Activated T-helper 1 cell treated with anti-CD3 and anti-CD28 coated beads, Interleukin-12 subunit alpha, Interleukin-12 subunit beta, Interleukin-2, Interleukin-4 antibody, amounts not matched to agents 30 ng/mL and 10 ng/mL and 1 ng/mL, durations not matched to agents 14 hours and 24 hours and 36 hours (primary cell): ENCODE measurements around the gene MAP2K7. TPM values are rescaled to one million over a fixed set of nuclear protein-coding genes. Genes with fewer than 3 reads are reported as not detected.
"Not testable (repeated sequence)": the region's sequence is repeated elsewhere in the genome, so short reads cannot be mapped to it uniquely, and the experiment has no call there.

Experiments used
- DNase-seq: peaks from one replicate; pipeline ENCODE4 v3.0.0; 2021; ENCODE audit warnings: low spot score
- H3K27ac Mint-ChIP-seq: one replicate; pipeline ENCODE4 v1.8.0; 2021; ENCODE audit warnings: mild to moderate bottlenecking, mixed read lengths
- H3K27me3 Mint-ChIP-seq: one replicate; pipeline ENCODE4 v1.8.0; 2022; ENCODE audit warnings: mild to moderate bottlenecking, moderate library complexity, mixed read lengths; ENCODE audit not compliant: insufficient read depth
- H3K36me3 Mint-ChIP-seq: one replicate; pipeline ENCODE4 v1.8.0; 2021; ENCODE audit warnings: low read depth, mixed read lengths
- H3K4me1 Mint-ChIP-seq: one replicate; pipeline ENCODE4 v1.8.0; 2021; ENCODE audit warnings: low read depth, mixed read lengths
- H3K4me3 Mint-ChIP-seq: one replicate; pipeline ENCODE4 v1.8.0; 2021; ENCODE audit warnings: mild to moderate bottlenecking, moderate library complexity, mixed read lengths
- H3K9me3 Mint-ChIP-seq: one replicate; pipeline ENCODE4 v1.8.0; 2021; ENCODE audit warnings: mixed read lengths
- intact Hi-C: fragments of 100-400 bp; cut with micrococcal nuclease; formaldehyde crosslinking; loops from one replicate; pipeline ENCODE4 v1.15.1; 2024
- total RNA-seq: library from RNA; stranded (reverse); gene quantifications from 2 replicates; pipeline ENCODE4 v1.2.3, GENCODE V29; 2022

Gene MAP2K7
- total RNA-seq, 1 donor from 2014 or later: 47.6 TPM

DNA sequence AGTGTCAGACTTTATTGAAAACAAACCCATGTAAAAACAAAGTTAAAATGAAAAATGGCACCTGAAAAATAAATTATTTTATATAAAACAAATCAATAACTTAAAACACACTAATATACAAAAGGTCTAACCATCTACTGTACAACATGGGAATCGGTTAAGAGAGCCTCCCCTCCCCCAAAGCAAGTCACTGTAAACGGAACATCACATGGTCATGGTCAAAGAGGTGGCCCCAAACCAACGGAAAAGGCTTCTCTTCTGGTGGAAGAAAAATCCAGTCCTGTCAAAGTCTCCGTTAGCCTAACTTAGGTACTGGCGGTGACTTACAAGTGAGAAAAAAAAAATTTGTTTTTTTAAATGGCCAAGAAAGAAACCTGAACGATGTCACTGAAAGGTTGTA, 55.5 kb downstream of the MAP2K7 start:
- Mint-ChIP-seq H3K27me3 (no peaks in the 10 kb centered on the region), H3K9me3 (no peaks in the 10 kb centered on the region), H3K27ac (no peak overlapping the region), H3K36me3 (peaks cover 10% of the 10 kb centered on the region), H3K4me3 (no peak overlapping the region), H3K4me1 (no peaks in the 10 kb centered on the region)
- intact Hi-C loops: no loop called here
- no peak for DNase-seq

DNA sequence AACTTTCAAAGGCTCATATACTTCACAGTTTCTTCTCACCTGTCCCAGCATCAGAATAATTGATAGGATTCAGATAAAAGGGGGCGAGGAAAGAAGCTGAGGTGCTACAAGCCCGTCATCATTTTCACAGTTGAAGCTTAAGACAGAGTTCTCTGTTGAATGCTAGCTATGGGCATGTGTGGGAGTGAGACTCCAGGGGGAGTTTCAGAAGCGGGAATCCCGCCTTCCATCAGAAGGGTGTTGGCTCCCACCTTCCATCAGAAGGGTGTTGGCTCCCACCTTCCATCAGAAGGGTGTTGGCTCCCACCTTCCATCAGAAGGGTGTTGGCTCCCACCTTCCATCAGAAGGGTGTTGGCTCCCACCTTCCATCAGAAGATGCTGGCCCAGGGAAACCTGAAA, 57.4 kb downstream of the MAP2K7 start:
- intact Hi-C loops: not testable (repeated sequence)

DNA sequence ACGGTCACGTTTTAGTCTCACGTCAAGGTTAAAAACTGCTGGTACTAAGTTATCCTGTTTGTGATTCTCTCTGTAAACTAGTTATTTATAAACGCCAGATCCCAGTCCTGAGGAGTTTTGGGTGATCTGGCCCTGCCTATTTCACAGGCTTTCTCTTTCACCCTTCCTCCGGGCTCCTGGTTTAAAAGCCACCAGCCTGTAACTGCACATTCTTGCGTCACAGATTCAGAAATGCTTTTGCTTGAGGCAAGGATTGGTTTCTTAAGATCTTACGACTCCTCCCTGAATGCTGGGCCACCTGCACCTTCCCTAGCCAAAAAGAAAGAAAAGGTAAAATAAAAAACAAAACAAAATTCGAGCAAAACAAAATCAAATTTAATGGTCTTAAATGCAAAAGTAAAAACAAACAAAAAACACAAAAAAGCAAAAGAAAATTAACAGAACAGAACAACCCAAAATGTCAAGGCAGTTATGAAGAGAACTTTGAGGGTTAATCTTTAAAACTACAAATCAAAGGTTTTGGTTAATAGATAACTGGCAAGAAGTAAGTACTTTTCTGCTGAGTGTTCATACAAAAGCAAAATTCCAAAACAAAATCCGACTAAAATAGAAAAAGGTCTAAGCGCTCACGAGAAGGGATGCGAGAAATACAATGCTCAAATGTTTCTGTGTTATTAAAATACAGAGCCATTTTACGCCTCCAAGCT, 58.4 kb downstream of the MAP2K7 start:
- H3K36me3 Mint-ChIP-seq: peaks cover 20% of the 10 kb centered on the region
- intact Hi-C loops: no loop called here
- DNase-seq: no peak
- H3K27me3 Mint-ChIP-seq: no peaks in the 10 kb centered on the region
- peak overlapping the region; percentile 4 for H3K27ac Mint-ChIP-seq
- peaks cover 4% of the 10 kb centered on the region for H3K4me1 Mint-ChIP-seq
- no peaks in the 10 kb centered on the region for H3K9me3 Mint-ChIP-seq
- no peak overlapping the region for H3K4me3 Mint-ChIP-seq

More for the DNA sequence above, 57.4 kb downstream of the MAP2K7 start:
- not testable (repeated sequence) for H3K4me1 Mint-ChIP-seq, H3K9me3 Mint-ChIP-seq, H3K27ac Mint-ChIP-seq, H3K4me3 Mint-ChIP-seq, H3K27me3 Mint-ChIP-seq, DNase-seq
- H3K36me3 Mint-ChIP-seq: peaks cover 16% of the 10 kb centered on the region

DNA sequence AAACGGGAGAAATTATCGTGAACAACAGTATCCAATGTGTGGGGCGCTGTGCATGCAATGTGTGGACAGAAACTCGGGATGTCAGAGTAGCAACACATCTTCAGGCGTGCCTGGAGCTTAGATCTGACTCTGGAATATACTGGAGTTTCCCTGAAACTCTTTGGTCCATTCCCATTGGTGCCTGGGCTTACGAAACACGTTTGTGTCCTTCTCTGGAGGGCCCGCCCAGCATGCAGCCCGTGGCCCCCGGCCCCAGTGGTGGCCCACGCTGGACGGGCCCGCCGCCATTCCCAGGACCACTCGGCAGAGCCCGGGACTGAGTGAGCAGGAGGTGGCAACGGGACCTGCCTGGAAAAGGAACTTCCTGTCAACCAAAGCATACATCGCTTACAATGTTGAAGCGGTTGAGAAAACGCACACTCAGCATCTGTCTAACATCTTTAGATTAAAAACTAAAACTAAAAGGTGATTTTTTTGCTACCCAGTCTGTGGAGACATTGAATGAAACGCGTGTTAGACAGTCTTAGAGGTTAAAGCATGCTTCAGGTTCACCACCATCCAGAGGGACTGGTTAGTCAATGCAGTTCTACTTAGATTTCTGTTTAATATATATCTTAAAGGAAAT, 59.1 kb downstream of the MAP2K7 start:
- no peaks in the 10 kb centered on the region for H3K9me3 Mint-ChIP-seq
- peaks cover 22% of the 10 kb centered on the region for H3K36me3 Mint-ChIP-seq
- no peak overlapping the region for H3K27ac Mint-ChIP-seq
- intact Hi-C loops: no loop called here
- peaks cover 4% of the 10 kb centered on the region for H3K4me1 Mint-ChIP-seq
- no peaks in the 10 kb centered on the region for H3K27me3 Mint-ChIP-seq
- no peak for DNase-seq
- H3K4me3 Mint-ChIP-seq: no peak overlapping the region

DNA sequence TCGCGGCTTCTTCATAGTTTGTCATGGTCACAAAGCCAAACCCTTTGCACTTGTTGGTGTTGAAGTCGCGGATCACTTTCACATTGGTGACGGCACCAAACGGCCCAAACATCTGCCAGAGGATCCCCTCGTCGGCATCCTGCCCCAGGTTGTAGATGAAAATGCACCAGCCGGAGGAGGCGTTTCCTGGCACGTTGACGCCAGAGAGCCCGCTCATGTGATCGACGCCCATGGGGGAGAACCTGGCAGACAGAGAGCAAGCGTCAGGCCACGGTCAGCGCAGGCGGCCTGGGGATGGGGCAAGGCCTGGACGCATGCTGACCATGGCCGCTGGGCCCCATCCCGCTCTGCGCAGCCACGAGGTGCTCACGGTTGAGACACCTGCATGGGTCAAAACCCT, 59.9 kb downstream of the MAP2K7 start:
- no peak overlapping the region for H3K27ac Mint-ChIP-seq
- intact Hi-C loops: no loop called here
- no peaks in the 10 kb centered on the region for H3K9me3 Mint-ChIP-seq
- DNase-seq: no peak
- peaks cover 22% of the 10 kb centered on the region for H3K36me3 Mint-ChIP-seq
- peaks cover 4% of the 10 kb centered on the region for H3K4me1 Mint-ChIP-seq
- no peak overlapping the region for H3K4me3 Mint-ChIP-seq
- H3K27me3 Mint-ChIP-seq: no peaks in the 10 kb centered on the region

Other genes with a start within 250 kb of the MAP2K7 start
- gene RETN, start 234.8 kb upstream of the MAP2K7 start, total RNA-seq: not detected in 2 replicates
- not detected in 2 replicates for gene MCEMP1, start 226.8 kb upstream of the MAP2K7 start, total RNA-seq
- 72.2 and 86.8 TPM in 2 replicates for gene TRAPPC5, start 223.0 kb upstream of the MAP2K7 start, total RNA-seq
- gene FCER2, start 201.7 kb upstream of the MAP2K7 start, total RNA-seq: not detected in 2 replicates
- gene CLEC4G, start 171.8 kb upstream of the MAP2K7 start, total RNA-seq: not detected in 2 replicates
- not detected in 2 replicates for gene CD209, start 156.3 kb upstream of the MAP2K7 start, total RNA-seq
- not detected in 2 replicates for gene CLEC4M, start 140.6 kb upstream of the MAP2K7 start, total RNA-seq
- 4.4 TPM in 2 replicates for gene EVI5L, start 73.7 kb upstream of the MAP2K7 start, total RNA-seq
- 0.05 and 0.17 TPM in 2 replicates for gene PRR36, start 29.5 kb upstream of the MAP2K7 start, total RNA-seq
- gene LRRC8E, start 15.4 kb upstream of the MAP2K7 start, total RNA-seq: not detected in 2 replicates
- 6.9 and 7.5 TPM in 2 replicates for gene TGFBR3L, start 11.0 kb downstream of the MAP2K7 start, total RNA-seq
- gene SNAPC2, start 16.5 kb downstream of the MAP2K7 start, total RNA-seq: 21.3 and 22.4 TPM in 2 replicates
- gene CTXN1, start 22.3 kb downstream of the MAP2K7 start, total RNA-seq: 1.9 and 2.6 TPM in 2 replicates
- 114 and 120 TPM in 2 replicates for gene TIMM44, start 39.8 kb downstream of the MAP2K7 start, total RNA-seq
- gene ELAVL1, start 101.8 kb downstream of the MAP2K7 start, total RNA-seq: 182 and 186 TPM in 2 replicates
- gene CCL25, start 148.9 kb downstream of the MAP2K7 start, total RNA-seq: not detected in 2 replicates
- not detected in 2 replicates for gene FBN3, start 245.7 kb downstream of the MAP2K7 start, total RNA-seq